GM18873 (cell line): ENCODE results near the gene SCEL.
"Not testable (repeated sequence)": the region's sequence is repeated elsewhere in the genome, so short reads cannot be mapped to it uniquely, and the experiment has no call there.

Experiments used
- ATAC-seq: cut with Tn5 transposase; IDR thresholded peaks from one replicate; pipeline ENCODE4 v1.9.1; 2021; ENCODE audit warnings: mild to moderate bottlenecking, moderate library complexity, moderate number of reproducible peaks; ENCODE audit not compliant: unreplicated experiment, low FRiP score

The SCEL gene

GRCh38 chr13:77653301-77653700 lies 117.8 kb downstream of the SCEL start:
- ATAC-seq = no peak

- ATAC-seq = not testable (repeated sequence)
Measured at GRCh38 chr13:77660016-77660415, 124.5 kb downstream of the SCEL start.

GRCh38 chr13:77660841-77661250 lies 125.3 kb downstream of the SCEL start:
- ATAC-seq = no peak

GRCh38 chr13:77662301-77662700 lies 126.8 kb downstream of the SCEL start:
- ATAC-seq = not testable (repeated sequence)

GRCh38 chr13:77662831-77663230 lies 127.3 kb downstream of the SCEL start:
- ATAC-seq = not testable (repeated sequence)

GRCh38 chr13:77674852-77675251 lies 139.3 kb downstream of the SCEL start:
- no peak for ATAC-seq

GRCh38 chr13:77678691-77679235 lies 143.3 kb downstream of the SCEL start:
- ATAC-seq = no peak

- no peak for ATAC-seq
Measured at GRCh38 chr13:77687799-77688198, 152.3 kb downstream of the SCEL start.

- no peak for ATAC-seq
Measured at GRCh38 chr13:77691871-77692270, 156.4 kb downstream of the SCEL start.

- no peak for ATAC-seq
Measured at GRCh38 chr13:77692746-77693448, 157.4 kb downstream of the SCEL start.

- no peak for ATAC-seq
Measured at GRCh38 chr13:77693449-77693940, 158.0 kb downstream of the SCEL start.
